K562 (cell line): Measurements from ENCODE around the gene ISG20. TPM values are rescaled to one million over a fixed set of nuclear protein-coding genes. Genes with fewer than 3 reads are reported as not detected.

ENCODE experiments used
- ATAC-seq: fragments of 200-7000 bp; cut with Tn5 transposase; 3 replicates; pipeline ENCODE4 v1.9.1; 2020; ENCODE audit warnings: moderate library complexity
- BruUV-seq: library from RNA; stranded (reverse); fragments of 400-500 nt; replicated peaks from 2 replicates; lab custom pipeline; 2021; lab: Mats Ljungman, UMichigan
- CTCF ChIA-PET: fragments of 300-600 bp; formaldehyde crosslinking; extraction: SDS; loops from one replicate; lab custom pipeline; 2021; ENCODE audit warnings: low intra/inter-chr PET ratio; lab: Yijun Ruan, JAX
- POLR2A ChIA-PET: fragments of 300-600, 350-650 bp; sonication (Branson Sonifier 250); formaldehyde crosslinking; extraction: SDS; loops from one replicate; lab custom pipeline; 2021; ENCODE audit warnings: antibody characterized with exemption, inconsistent platforms; lab: Yijun Ruan, JAX
- DNase-seq, 4 experiments: peaks; one replicate each; pipeline versions ENCODE4 v3.0.0 to v3.0.0-alpha.2; 2011 to 2018; ENCODE audit warnings: low spot score in 3 of 4, mixed read lengths in 3 of 4; ENCODE audit errors: extremely low read depth in 1 of 4
- FAIRE-seq: peaks from 2 replicates; lab custom pipeline; 2011; peaks lifted over from hg19 to GRCh38; lab: Jason Lieb, UNC
- H2AFZ ChIP-seq: 2 replicates; pipeline ENCODE4 v1.6.0; 2011; ENCODE audit warnings: low read depth, low read length, control low read depth, inconsistent platforms
- H3K27ac ChIP-seq: fragments of 200-600 bp; 3 replicates; pipeline ENCODE4 v1.8.0; 2011; ENCODE audit warnings: low read depth, mild to moderate bottlenecking, control low read depth, inconsistent platforms, low read length, moderate library complexity, mixed read lengths; ENCODE audit errors: extremely low read depth
- H3K27me3 ChIP-seq, 2 experiments: fragments of 300-600 bp in 1 of 2; 2 replicates in 1 of 2; 3 replicates in 1 of 2; pipeline versions ENCODE4 v1.6.0 to v1.8.0; 2011; ENCODE audit warnings: inconsistent platforms in 2 of 2, low read length in 2 of 2, mild to moderate bottlenecking in 1 of 2, mixed read lengths in 1 of 2, moderate library complexity in 1 of 2; ENCODE audit not compliant: control insufficient read depth in 2 of 2, insufficient read depth in 2 of 2
- H3K36me3 ChIP-seq: fragments of 300-600 bp; 3 replicates; pipeline ENCODE4 v1.8.0; 2011; ENCODE audit warnings: mild to moderate bottlenecking, low read length, inconsistent platforms; ENCODE audit not compliant: control insufficient read depth, insufficient read depth
- H3K4me1 ChIP-seq, 2 experiments: fragments of 200-600 bp in 1 of 2; replicated peaks in 1 of 2; 2 replicates in 1 of 2; 3 replicates in 1 of 2; pipeline versions ENCODE4 v1.5.1 to v1.8.0; 2011; ENCODE audit warnings: inconsistent platforms in 2 of 2, low read length in 2 of 2, mild to moderate bottlenecking in 1 of 2, mixed read lengths in 1 of 2, moderate library complexity in 1 of 2; ENCODE audit not compliant: control insufficient read depth in 2 of 2, insufficient read depth in 2 of 2
- H3K4me2 ChIP-seq: 2 replicates; pipeline ENCODE4 v1.6.1; 2011; ENCODE audit warnings: low read length, control low read depth, inconsistent platforms, mixed read lengths; ENCODE audit not compliant: insufficient read depth
- H3K4me3 ChIP-seq: fragments of 200-600 bp; sonication (generic), shearing (Covaris generic); 2 replicates; pipeline ENCODE4 v1.5.1; 2016; ENCODE audit warnings: control low read depth, inconsistent platforms
- H3K79me2 ChIP-seq: fragments of 200-600 bp; 3 replicates; pipeline ENCODE4 v1.8.0; 2011; ENCODE audit warnings: low read length, inconsistent platforms; ENCODE audit not compliant: control insufficient read depth, insufficient read depth
- H3K9ac ChIP-seq, 2 experiments: 2 replicates each; pipeline versions ENCODE4 v1.6.0 to v1.6.1; 2011; ENCODE audit warnings: low read depth in 2 of 2, low read length in 2 of 2, control low read depth in 1 of 2, inconsistent platforms in 1 of 2, mild to moderate bottlenecking in 1 of 2, mixed read lengths in 1 of 2; ENCODE audit not compliant: insufficient read depth in 1 of 2
- H3K9me1 ChIP-seq: one replicate; pipeline ENCODE4 v1.6.0; 2011; ENCODE audit warnings: inconsistent platforms, mild to moderate bottlenecking, low read length, moderate library complexity; ENCODE audit not compliant: control insufficient read depth, insufficient read depth
- H3K9me3 ChIP-seq: replicated peaks from 2 replicates; pipeline ENCODE4 v1.5.1; 2011; ENCODE audit warnings: low read depth, low read length, inconsistent platforms; ENCODE audit not compliant: control insufficient read depth, insufficient read depth
- H4K20me1 ChIP-seq: replicated peaks from 2 replicates; pipeline ENCODE4 v1.6.1; 2011; ENCODE audit warnings: low read length, inconsistent platforms, mixed read lengths; ENCODE audit not compliant: control insufficient read depth, insufficient read depth
- ARHGAP35 ChIP-seq: fragments of 450-650 bp; IDR thresholded peaks from 2 replicates; pipeline ENCODE4 v1.6.1; 2018; ENCODE audit not compliant: partially characterized antibody
- BRF1 ChIP-seq: IDR thresholded peaks from 3 replicates; pipeline ENCODE4 v1.6.1; 2011; ENCODE audit warnings: borderline replicate concordance, mild to moderate bottlenecking; ENCODE audit not compliant: insufficient read length; ENCODE audit errors: extremely low read depth
- CHAMP1 ChIP-seq: fragments of 450-650 bp; IDR thresholded peaks from 2 replicates; pipeline ENCODE4 v1.6.1; 2016; ENCODE audit warnings: mild to moderate bottlenecking
- EGR1 ChIP-seq: fragments of 450-650 bp; conservative IDR thresholded peaks from 2 replicates; pipeline ENCODE4 v1.6.1; 2017; ENCODE audit warnings: mild to moderate bottlenecking
- GABPA ChIP-seq: fragments of 200-800 bp; sonication (Bioruptor generic); conservative IDR thresholded peaks from 2 replicates; pipeline ENCODE4 v1.6.1; 2016; ENCODE audit warnings: low read depth, missing genetic modification characterization, missing compliant biosample characterization
- KLF10 ChIP-seq: fragments of 250-450 bp; sonication (Bioruptor Pico); IDR thresholded peaks from 2 replicates; pipeline ENCODE4 v1.6.1; 2021; ENCODE audit warnings: matching md5 sums
- RBFOX2 ChIP-seq: fragments of 200-400 bp; formaldehyde crosslinking; IDR thresholded peaks from 2 replicates; pipeline ENCODE4 v1.6.1; 2017; ENCODE audit warnings: low read depth, mild to moderate bottlenecking, low read length, moderate library complexity
- TCF3 ChIP-seq: sonication (generic); formaldehyde crosslinking; IDR thresholded peaks from 2 replicates; pipeline ENCODE4 v1.4.0; 2020; ENCODE audit warnings: mild to moderate bottlenecking, missing genetic modification reagents
- WGBS: fragments of 100-300 bp; shearing (Covaris generic); methylation state at CpG from one replicate; pipeline ENCODE4 v1.1.6; 2016; ENCODE audit warnings: low coverage, mixed read lengths; ENCODE audit not compliant: insufficient coverage; ENCODE audit errors: missing lambda C conversion rate; 5-methylcytosine and 5-hydroxymethylcytosine counted together
- in situ Hi-C: fragments of 300-500 bp; cut with MboI; formaldehyde crosslinking; loops from 4 replicates; pipeline ENCODE4 v1.15.0; 2018; ENCODE audit warnings: inconsistent platforms, mixed read lengths
- intact Hi-C: fragments of 100-400 bp; cut with micrococcal nuclease; formaldehyde crosslinking; loops from 2 replicates; pipeline ENCODE4 v1.14.2; 2022
- polyA plus RNA-seq, 8 experiments: library from polyadenylated mRNA; depleted of rRNA in 4 of 8; stranded (reverse) in 5 of 8; unstranded in 3 of 8; fragments of >200 nt; fragmentation: Nextera tagmentation in 2 of 8; fragmentation: Illumina TruSeq in 1 of 8; extraction: Ambion mirVana in 2 of 8; extraction: Trizol in 1 of 8; gene quantifications; 2 replicates each; pipeline versions ENCODE4 v1.2.1 to v1.2.3, GENCODE V29; 2011 to 2014; ENCODE audit warnings: inconsistent platforms in 1 of 8, missing spikeins in 1 of 8
- total RNA-seq, 7 experiments: library from RNA; depleted of rRNA in 6 of 7; stranded (reverse); fragments of >200 nt in 6 of 7; fragmentation: Illumina TruSeq in 2 of 7; extraction: Trizol in 2 of 7; gene quantifications; 2 replicates each; pipeline versions ENCODE4 v1.2.1 to v1.2.3, GENCODE V29; 2011 to 2021; ENCODE audit warnings: low replicate concordance in 1 of 7

Gene ISG20
- total and polyA plus RNA-seq, 9 of the 15 experiments (the other 6 are each of a cell fraction or from before 2014, with no cell fraction given) = 0.06 to 2.1 (median 1.00) TPM

GRCh38 chr15:88624156-88624970, 14.5 kb upstream of the ISG20 start (continued):
- TF ChIP-seq CHAMP1 = no peak

GRCh38 chr15:88624971-88625490, 13.8 kb upstream of the ISG20 start:
- no TSS peak for BruUV-seq
- ChIA-PET CTCF (interaction anchor here (0.6 kb wide), 1 partner anchor 99 kb away, joined by 4 read pairs; no protein-coding TSS in a partner anchor), POLR2A (interaction anchor here (0.6 to 1.6 kb wide), 6 partner anchors 8 to 111 kb away, joined by 3 to 5 read pairs (median 3); partner anchors contain the start of gene ISG20)
- Histone ChIP-seq H3K9me3 (no peaks in the 10 kb centered on the region), H4K20me1 (peaks cover 49% of the 10 kb centered on the region), H3K27ac (no peak overlapping the region), H3K9me1 (no peaks in the 10 kb centered on the region), H3K79me2 (peaks cover 77% of the 10 kb centered on the region), H3K27me3 (no peaks in the 10 kb centered on the region), H3K4me3 (no peak overlapping the region), H3K4me2 (no peak overlapping the region), H2AFZ (no peak overlapping the region), H3K9ac (no peak overlapping the region), H3K4me1 (peaks cover 14 to 31% of the 10 kb centered on the region in 2 experiments; a peak in 4 of 5 replicates), H3K36me3 (peaks cover 71% of the 10 kb centered on the region)
- ATAC-seq (no peak), FAIRE-seq (no peak), DNase-seq (no peak)
- TF ChIP-seq TCF3 (CRISPR knock-in tag) (no peak), RBFOX2 (no peak), BRF1 (no peak), ARHGAP35 (no peak), KLF10 (no peak), EGR1 (no peak), GABPA (no peak)
- intact Hi-C loops = no loop called here
- WGBS = 84% methylated on average over 9 of the region's 9 CpGs
- in situ Hi-C loops = no loop called here
